K562 (cell line): ENCODE data around the gene GET3. TPM values are rescaled to one million over a fixed set of nuclear protein-coding genes. Genes with fewer than 3 reads are reported as not detected.

Experiments used
- COPS2 ChIP-seq: fragments of 450-650 bp; conservative IDR thresholded peaks from 2 replicates; pipeline ENCODE4 v1.6.1; 2016; ENCODE audit warnings: mild to moderate bottlenecking, moderate library complexity
- ERF ChIP-seq: fragments of 450-650 bp; formaldehyde crosslinking; IDR thresholded peaks from 2 replicates; pipeline ENCODE4 v1.4.0; 2020; ENCODE audit warnings: mild to moderate bottlenecking, mixed read lengths
- HDAC1 ChIP-seq, 2 experiments: fragments of 450-650 bp; IDR thresholded peaks; 2 replicates each; pipeline ENCODE4 v1.6.1; 2016 to 2017; ENCODE audit warnings: inconsistent platforms in 1 of 2, mild to moderate bottlenecking in 1 of 2, moderate library complexity in 1 of 2
- HOXB6 ChIP-seq: fragments of 250-450 bp; sonication (Bioruptor Pico); IDR thresholded peaks from 2 replicates; pipeline ENCODE4 v1.5.1; 2022; ENCODE audit warnings: mild to moderate bottlenecking, borderline replicate concordance
- PCBP2 ChIP-seq: fragments of 200-400 bp; formaldehyde crosslinking; IDR thresholded peaks from 2 replicates; pipeline ENCODE4 v1.6.1; 2018; ENCODE audit warnings: low read length, low read depth, mild to moderate bottlenecking, moderate library complexity; ENCODE audit not compliant: poor library complexity, severe bottlenecking
- POU5F1 ChIP-seq: fragments of 150-350 bp; IDR thresholded peaks from 2 replicates; pipeline ENCODE4 v1.6.1; 2014; ENCODE audit warnings: borderline replicate concordance, low read length, low read depth, mild to moderate bottlenecking; ENCODE audit not compliant: partially characterized antibody
- STAT5A ChIP-seq: IDR thresholded peaks from 2 replicates; pipeline ENCODE4 v1.6.1; 2012; ENCODE audit warnings: low read length, inconsistent platforms, borderline replicate concordance
- ZNF3 ChIP-seq: fragments of 250-450 bp; sonication (Bioruptor Pico); IDR thresholded peaks from 2 replicates; pipeline ENCODE4 v1.5.0; 2021; ENCODE audit warnings: mild to moderate bottlenecking, moderate library complexity
- polyA plus RNA-seq, 8 experiments: library from polyadenylated mRNA; depleted of rRNA in 4 of 8; stranded (reverse) in 5 of 8; unstranded in 3 of 8; fragments of >200 nt; fragmentation: Nextera tagmentation in 2 of 8; fragmentation: Illumina TruSeq in 1 of 8; extraction: Ambion mirVana in 2 of 8; extraction: Trizol in 1 of 8; gene quantifications; 2 replicates each; pipeline versions ENCODE4 v1.2.1 to v1.2.3, GENCODE V29; 2011 to 2014; ENCODE audit warnings: inconsistent platforms in 1 of 8, missing spikeins in 1 of 8
- total RNA-seq, 7 experiments: library from RNA; depleted of rRNA in 6 of 7; stranded (reverse); fragments of >200 nt in 6 of 7; fragmentation: Illumina TruSeq in 2 of 7; extraction: Trizol in 2 of 7; gene quantifications; 2 replicates each; pipeline versions ENCODE4 v1.2.1 to v1.2.3, GENCODE V29; 2011 to 2021; ENCODE audit warnings: low replicate concordance in 1 of 7
- TF ChIP-seq, protein P1 (sequence below): fragments of 450-650 bp; IDR thresholded peaks from 2 replicates; pipeline ENCODE4 v1.7.1; 2018; ENCODE audit warnings: mild to moderate bottlenecking, low read depth; ENCODE audit not compliant: partially characterized antibody
- TF ChIP-seq, protein P2 (sequence below): sonication (generic); formaldehyde crosslinking; IDR thresholded peaks from 2 replicates; pipeline ENCODE4 v1.8.0; 2022; ENCODE audit warnings: missing genetic modification reagents, mild to moderate bottlenecking, borderline replicate concordance
- TF ChIP-seq, protein P3 (sequence below): IDR thresholded peaks from 2 replicates; pipeline ENCODE4 v1.6.1; 2012; ENCODE audit warnings: low read depth, low read length, improper control_type of control experiment, borderline replicate concordance

The GET3 gene
- total and polyA plus RNA-seq, 9 of the 15 experiments (the other 6 are each of a cell fraction or from before 2014, with no cell fraction given) = 8.3 to 83.5 (median 51.8) TPM

DNA sequence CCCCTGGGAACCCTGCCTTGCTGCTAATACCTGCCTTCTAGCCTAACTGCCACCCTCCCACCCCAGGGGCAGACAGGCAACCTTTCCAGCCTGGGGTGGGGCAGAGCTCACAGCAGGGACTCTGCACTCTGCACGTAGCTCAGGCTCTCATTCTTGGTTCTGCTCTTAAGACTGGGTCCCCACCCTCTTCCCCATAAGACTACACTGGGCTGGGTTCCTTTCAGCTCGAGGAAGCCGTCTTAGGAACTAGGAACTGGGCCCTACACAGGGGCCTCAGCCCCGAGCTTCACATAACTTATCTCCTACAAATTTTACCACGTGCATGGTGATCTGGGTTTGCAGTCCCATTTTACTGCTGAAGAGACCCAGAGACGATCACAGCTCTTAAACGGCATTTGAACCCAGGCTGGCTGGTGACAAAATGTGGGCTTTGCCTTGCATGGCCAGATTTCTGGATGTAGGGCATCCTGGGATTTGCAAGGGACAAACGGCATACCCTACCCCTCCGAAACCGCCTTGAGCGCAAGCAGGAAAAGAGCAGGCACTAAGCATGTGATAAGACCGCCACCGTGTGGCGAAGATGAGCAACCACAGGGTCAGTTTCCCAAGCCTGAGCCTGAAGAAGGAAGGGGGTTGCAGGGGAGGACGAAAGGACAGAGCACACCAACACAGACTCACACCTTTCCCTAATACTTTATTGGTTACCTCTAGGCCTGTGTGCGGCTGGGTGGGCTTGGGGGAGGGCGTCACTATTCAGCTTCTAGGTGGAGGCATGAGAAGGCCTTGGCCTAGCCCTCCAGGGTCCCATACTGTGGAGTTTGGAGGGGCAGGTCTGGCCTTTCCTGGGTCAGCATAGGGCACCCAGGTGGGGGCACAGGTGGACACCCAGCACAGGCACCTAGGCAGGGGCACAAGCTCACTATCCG, 59.1 kb downstream of the GET3 start (continued):
- TF ChIP-seq HDAC1 (IDR thresholded peaks at IDR 0.05) (peak in 1 of 2 experiments; percentile 65; a peak in 1 of 4 replicates), HOXB6 (CRISPR knock-in tag) (no peak), COPS2 (no peak), ERF (CRISPR knock-in tag) (no peak), PCBP2 (no peak), STAT5A (no peak; the same call in 1 of the 2 replicates), POU5F1 (no peak), ZNF3 (no peak)
- TF ChIP-seq, protein P1, sequence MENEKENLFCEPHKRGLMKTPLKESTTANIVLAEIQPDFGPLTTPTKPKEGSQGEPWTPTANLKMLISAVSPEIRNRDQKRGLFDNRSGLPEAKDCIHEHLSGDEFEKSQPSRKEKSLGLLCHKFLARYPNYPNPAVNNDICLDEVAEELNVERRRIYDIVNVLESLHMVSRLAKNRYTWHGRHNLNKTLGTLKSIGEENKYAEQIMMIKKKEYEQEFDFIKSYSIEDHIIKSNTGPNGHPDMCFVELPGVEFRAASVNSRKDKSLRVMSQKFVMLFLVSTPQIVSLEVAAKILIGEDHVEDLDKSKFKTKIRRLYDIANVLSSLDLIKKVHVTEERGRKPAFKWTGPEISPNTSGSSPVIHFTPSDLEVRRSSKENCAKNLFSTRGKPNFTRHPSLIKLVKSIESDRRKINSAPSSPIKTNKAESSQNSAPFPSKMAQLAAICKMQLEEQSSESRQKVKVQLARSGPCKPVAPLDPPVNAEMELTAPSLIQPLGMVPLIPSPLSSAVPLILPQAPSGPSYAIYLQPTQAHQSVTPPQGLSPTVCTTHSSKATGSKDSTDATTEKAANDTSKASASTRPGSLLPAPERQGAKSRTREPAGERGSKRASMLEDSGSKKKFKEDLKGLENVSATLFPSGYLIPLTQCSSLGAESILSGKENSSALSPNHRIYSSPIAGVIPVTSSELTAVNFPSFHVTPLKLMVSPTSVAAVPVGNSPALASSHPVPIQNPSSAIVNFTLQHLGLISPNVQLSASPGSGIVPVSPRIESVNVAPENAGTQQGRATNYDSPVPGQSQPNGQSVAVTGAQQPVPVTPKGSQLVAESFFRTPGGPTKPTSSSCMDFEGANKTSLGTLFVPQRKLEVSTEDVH = peak; percentile 67
- TF ChIP-seq, protein P2, sequence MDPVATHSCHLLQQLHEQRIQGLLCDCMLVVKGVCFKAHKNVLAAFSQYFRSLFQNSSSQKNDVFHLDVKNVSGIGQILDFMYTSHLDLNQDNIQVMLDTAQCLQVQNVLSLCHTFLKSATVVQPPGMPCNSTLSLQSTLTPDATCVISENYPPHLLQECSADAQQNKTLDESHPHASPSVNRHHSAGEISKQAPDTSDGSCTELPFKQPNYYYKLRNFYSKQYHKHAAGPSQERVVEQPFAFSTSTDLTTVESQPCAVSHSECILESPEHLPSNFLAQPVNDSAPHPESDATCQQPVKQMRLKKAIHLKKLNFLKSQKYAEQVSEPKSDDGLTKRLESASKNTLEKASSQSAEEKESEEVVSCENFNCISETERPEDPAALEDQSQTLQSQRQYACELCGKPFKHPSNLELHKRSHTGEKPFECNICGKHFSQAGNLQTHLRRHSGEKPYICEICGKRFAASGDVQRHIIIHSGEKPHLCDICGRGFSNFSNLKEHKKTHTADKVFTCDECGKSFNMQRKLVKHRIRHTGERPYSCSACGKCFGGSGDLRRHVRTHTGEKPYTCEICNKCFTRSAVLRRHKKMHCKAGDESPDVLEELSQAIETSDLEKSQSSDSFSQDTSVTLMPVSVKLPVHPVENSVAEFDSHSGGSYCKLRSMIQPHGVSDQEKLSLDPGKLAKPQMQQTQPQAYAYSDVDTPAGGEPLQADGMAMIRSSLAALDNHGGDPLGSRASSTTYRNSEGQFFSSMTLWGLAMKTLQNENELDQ (CRISPR knock-in tag) = no peak
- TF ChIP-seq, protein P3, sequence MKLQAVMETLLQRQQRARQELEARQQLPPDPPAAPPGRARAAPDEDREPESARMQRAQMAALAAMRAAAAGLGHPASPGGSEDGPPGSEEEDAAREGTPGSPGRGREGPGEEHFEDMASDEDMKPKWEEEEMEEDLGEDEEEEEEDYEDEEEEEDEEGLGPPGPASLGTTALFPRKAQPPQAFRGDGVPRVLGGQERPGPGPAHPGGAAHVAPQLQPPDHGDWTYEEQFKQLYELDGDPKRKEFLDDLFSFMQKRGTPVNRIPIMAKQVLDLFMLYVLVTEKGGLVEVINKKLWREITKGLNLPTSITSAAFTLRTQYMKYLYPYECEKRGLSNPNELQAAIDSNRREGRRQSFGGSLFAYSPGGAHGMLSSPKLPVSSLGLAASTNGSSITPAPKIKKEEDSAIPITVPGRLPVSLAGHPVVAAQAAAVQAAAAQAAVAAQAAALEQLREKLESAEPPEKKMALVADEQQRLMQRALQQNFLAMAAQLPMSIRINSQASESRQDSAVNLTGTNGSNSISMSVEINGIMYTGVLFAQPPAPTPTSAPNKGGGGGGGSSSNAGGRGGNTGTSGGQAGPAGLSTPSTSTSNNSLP = no peak
